Measurements from ENCODE around the gene TUBD1. TPM values are rescaled to one million over a fixed set of nuclear protein-coding genes. Genes with fewer than 3 reads are reported as not detected.

Gene TUBD1
- total RNA-seq, 1 donor from 2014 or later, result 9.0 TPM

DNA sequence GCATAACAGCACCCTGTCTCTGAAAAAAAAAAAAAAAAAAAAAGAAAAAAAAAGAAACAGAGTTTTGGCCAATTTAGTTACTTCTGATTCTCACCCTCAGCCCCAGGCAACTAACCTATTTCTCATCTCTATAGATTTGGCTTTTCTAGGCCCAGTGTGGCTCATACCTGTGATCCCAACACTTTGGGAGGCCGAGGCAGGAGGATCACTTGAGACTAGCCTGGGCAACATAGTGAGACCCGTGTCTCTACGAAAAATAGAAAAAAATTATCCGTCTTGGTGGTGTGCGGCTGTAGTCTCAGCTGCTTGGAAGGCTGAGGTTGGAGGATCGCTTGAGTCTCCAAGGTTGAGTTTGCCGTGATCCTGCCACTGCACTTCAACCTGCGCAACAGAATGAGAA is 8.9 kb upstream of the TUBD1 start:
- Histone ChIP-seq H3K4me2 (ENCODE audit: low read length) (no peak overlapping the region), H3K4me3 (ENCODE audit: insufficient read depth, low read depth, low read length) (no peak overlapping the region), H3K9ac (ENCODE audit: low read length) (no peak overlapping the region), H2AFZ (ENCODE audit: low read depth, low read length) (no peak overlapping the region), H3K9me3 (ENCODE audit: insufficient read depth, low read depth, low read length) (no peaks in the 10 kb centered on the region), H4K20me1 (ENCODE audit: insufficient read depth, low read length) (peaks cover 50% of the 10 kb centered on the region), H3K36me3 (ENCODE audit: insufficient read depth, low read length) (no peaks in the 10 kb centered on the region), H3K79me2 (ENCODE audit: insufficient read depth, low read length) (peaks cover 89% of the 10 kb centered on the region), H3K27ac (ENCODE audit: low read depth, low read length) (no peak overlapping the region), H3K27me3 (ENCODE audit: insufficient read depth, low read length) (no peaks in the 10 kb centered on the region), H3K4me1 (ENCODE audit: insufficient read depth, low read length) (no peaks in the 10 kb centered on the region)
- TF ChIP-seq, protein P1, sequence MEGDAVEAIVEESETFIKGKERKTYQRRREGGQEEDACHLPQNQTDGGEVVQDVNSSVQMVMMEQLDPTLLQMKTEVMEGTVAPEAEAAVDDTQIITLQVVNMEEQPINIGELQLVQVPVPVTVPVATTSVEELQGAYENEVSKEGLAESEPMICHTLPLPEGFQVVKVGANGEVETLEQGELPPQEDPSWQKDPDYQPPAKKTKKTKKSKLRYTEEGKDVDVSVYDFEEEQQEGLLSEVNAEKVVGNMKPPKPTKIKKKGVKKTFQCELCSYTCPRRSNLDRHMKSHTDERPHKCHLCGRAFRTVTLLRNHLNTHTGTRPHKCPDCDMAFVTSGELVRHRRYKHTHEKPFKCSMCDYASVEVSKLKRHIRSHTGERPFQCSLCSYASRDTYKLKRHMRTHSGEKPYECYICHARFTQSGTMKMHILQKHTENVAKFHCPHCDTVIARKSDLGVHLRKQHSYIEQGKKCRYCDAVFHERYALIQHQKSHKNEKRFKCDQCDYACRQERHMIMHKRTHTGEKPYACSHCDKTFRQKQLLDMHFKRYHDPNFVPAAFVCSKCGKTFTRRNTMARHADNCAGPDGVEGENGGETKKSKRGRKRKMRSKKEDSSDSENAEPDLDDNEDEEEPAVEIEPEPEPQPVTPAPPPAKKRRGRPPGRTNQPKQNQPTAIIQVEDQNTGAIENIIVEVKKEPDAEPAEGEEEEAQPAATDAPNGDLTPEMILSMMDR (IDR thresholded peaks at IDR 0.05; ENCODE audit: insufficient read depth, low read depth, low read length), result no peak
- TF ChIP-seq EZH2 (IDR thresholded peaks at IDR 0.05; ENCODE audit: insufficient read depth, low read length), result no peak
- no peaks in the 10 kb centered on the region for H3K27me3 Mint-ChIP-seq (ENCODE audit: low read depth, unreplicated experiment)
- H3K4me1 Mint-ChIP-seq (ENCODE audit: low read depth, unreplicated experiment), result peaks cover 8% of the 10 kb centered on the region
- no peak overlapping the region for H3K4me3 Mint-ChIP-seq (ENCODE audit: unreplicated experiment)
- FAIRE-seq (no peak), DNase-seq (ENCODE audit: low read depth) (no peak)
- H3K9me3 Mint-ChIP-seq (ENCODE audit: unreplicated experiment), result no peaks in the 10 kb centered on the region
- no peak overlapping the region for H3K27ac Mint-ChIP-seq (ENCODE audit: unreplicated experiment)
- no peaks in the 10 kb centered on the region for H3K36me3 Mint-ChIP-seq (ENCODE audit: low read depth, unreplicated experiment)

DNA sequence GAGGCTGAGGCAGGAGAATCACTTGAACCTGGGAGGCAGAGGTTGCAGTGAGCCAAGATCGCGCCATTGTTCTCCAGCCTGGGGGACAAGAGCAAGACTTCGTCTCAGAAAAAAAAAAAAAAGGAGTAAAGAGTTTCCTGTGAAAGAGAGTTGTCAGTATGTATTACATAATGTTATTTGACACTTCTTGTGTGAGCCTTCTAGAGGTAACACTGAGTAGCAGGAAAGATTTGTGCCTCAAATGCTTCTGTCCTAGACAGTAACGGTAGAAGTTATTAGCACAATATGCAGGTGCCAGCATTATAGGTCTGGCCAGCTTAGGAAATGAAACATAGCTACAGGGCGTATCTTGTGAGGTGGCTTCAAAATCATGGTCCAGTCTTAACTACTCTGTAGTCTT is 6.4 kb upstream of the TUBD1 start:
- H2AFZ ChIP-seq (ENCODE audit: low read depth, low read length), result no peak overlapping the region
- H4K20me1 ChIP-seq (ENCODE audit: insufficient read depth, low read length), result peaks cover 46% of the 10 kb centered on the region
- FAIRE-seq, result no peak
- H3K4me2 ChIP-seq (ENCODE audit: low read length), result no peak overlapping the region
- H3K79me2 ChIP-seq (ENCODE audit: insufficient read depth, low read length), result peaks cover 90% of the 10 kb centered on the region
- no peak for DNase-seq (ENCODE audit: low read depth)
- peaks cover 2% of the 10 kb centered on the region for H3K4me1 ChIP-seq (ENCODE audit: insufficient read depth, low read length)
- Mint-ChIP-seq H3K27ac (ENCODE audit: unreplicated experiment) (no peak overlapping the region), H3K4me3 (ENCODE audit: unreplicated experiment) (no peak overlapping the region), H3K36me3 (ENCODE audit: low read depth, unreplicated experiment) (no peaks in the 10 kb centered on the region), H3K27me3 (ENCODE audit: low read depth, unreplicated experiment) (no peaks in the 10 kb centered on the region), H3K9me3 (ENCODE audit: unreplicated experiment) (no peaks in the 10 kb centered on the region), H3K4me1 (ENCODE audit: low read depth, unreplicated experiment) (peaks cover 12% of the 10 kb centered on the region)
- TF ChIP-seq, protein P1 (IDR thresholded peaks at IDR 0.05; ENCODE audit: insufficient read depth, low read depth, low read length), result no peak
- no peak for TF ChIP-seq EZH2 (IDR thresholded peaks at IDR 0.05; ENCODE audit: insufficient read depth, low read length)
- H3K27me3 ChIP-seq (ENCODE audit: insufficient read depth, low read length), result no peaks in the 10 kb centered on the region
- no peak overlapping the region for H3K27ac ChIP-seq (ENCODE audit: low read depth, low read length)
- H3K9me3 ChIP-seq (ENCODE audit: insufficient read depth, low read depth, low read length), result no peaks in the 10 kb centered on the region
- no peaks in the 10 kb centered on the region for H3K36me3 ChIP-seq (ENCODE audit: insufficient read depth, low read length)
- H3K9ac ChIP-seq (ENCODE audit: low read length), result no peak overlapping the region
- H3K4me3 ChIP-seq (ENCODE audit: insufficient read depth, low read depth, low read length), result no peak overlapping the region

DNA sequence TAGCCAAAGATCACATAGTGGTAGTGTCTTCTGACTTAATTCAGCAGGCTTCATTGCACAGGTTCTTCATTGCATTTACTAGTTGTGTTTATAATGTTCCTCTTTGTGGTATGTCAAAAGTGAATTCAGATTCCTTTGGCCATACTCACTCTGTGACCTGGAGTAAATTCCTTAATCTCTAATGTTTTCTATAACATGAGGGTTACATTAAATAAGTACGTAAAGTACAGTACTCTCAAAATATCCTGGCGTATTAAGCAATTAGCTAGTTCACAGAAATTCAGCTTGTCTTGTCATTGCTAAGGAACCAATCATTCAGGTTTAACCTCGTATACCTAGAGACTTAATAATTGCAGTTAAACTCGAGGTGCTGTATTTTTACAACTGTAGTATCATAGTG is 4.3 kb upstream of the TUBD1 start:
- no peak overlapping the region for H3K4me3 ChIP-seq (ENCODE audit: insufficient read depth, low read depth, low read length)
- no peak for FAIRE-seq
- H3K27me3 ChIP-seq (ENCODE audit: insufficient read depth, low read length), result no peaks in the 10 kb centered on the region
- H3K4me2 ChIP-seq (ENCODE audit: low read length), result no peak overlapping the region
- H3K4me1 Mint-ChIP-seq (ENCODE audit: low read depth, unreplicated experiment), result peaks cover 14% of the 10 kb centered on the region
- no peaks in the 10 kb centered on the region for H3K27me3 Mint-ChIP-seq (ENCODE audit: low read depth, unreplicated experiment)
- no peak for DNase-seq (ENCODE audit: low read depth)
- H4K20me1 ChIP-seq (ENCODE audit: insufficient read depth, low read length), result peaks cover 45% of the 10 kb centered on the region
- H3K27ac Mint-ChIP-seq (ENCODE audit: unreplicated experiment), result no peak overlapping the region
- no peaks in the 10 kb centered on the region for H3K36me3 Mint-ChIP-seq (ENCODE audit: low read depth, unreplicated experiment)
- no peak overlapping the region for H3K4me3 Mint-ChIP-seq (ENCODE audit: unreplicated experiment)
- TF ChIP-seq EZH2 (IDR thresholded peaks at IDR 0.05; ENCODE audit: insufficient read depth, low read length), result no peak
- TF ChIP-seq, protein P1 (IDR thresholded peaks at IDR 0.05; ENCODE audit: insufficient read depth, low read depth, low read length), result no peak
- peaks cover 86% of the 10 kb centered on the region for H3K79me2 ChIP-seq (ENCODE audit: insufficient read depth, low read length)
- H3K9me3 Mint-ChIP-seq (ENCODE audit: unreplicated experiment), result no peaks in the 10 kb centered on the region
- H3K27ac ChIP-seq (ENCODE audit: low read depth, low read length), result no peak overlapping the region
- H3K36me3 ChIP-seq (ENCODE audit: insufficient read depth, low read length), result no peaks in the 10 kb centered on the region
- no peak overlapping the region for H2AFZ ChIP-seq (ENCODE audit: low read depth, low read length)
- H3K4me1 ChIP-seq (ENCODE audit: insufficient read depth, low read length), result peaks cover 4% of the 10 kb centered on the region
- no peaks in the 10 kb centered on the region for H3K9me3 ChIP-seq (ENCODE audit: insufficient read depth, low read depth, low read length)
- H3K9ac ChIP-seq (ENCODE audit: low read length), result no peak overlapping the region
